Measurements from ENCODE around the gene SHFL.

SHFL gene

DNA sequence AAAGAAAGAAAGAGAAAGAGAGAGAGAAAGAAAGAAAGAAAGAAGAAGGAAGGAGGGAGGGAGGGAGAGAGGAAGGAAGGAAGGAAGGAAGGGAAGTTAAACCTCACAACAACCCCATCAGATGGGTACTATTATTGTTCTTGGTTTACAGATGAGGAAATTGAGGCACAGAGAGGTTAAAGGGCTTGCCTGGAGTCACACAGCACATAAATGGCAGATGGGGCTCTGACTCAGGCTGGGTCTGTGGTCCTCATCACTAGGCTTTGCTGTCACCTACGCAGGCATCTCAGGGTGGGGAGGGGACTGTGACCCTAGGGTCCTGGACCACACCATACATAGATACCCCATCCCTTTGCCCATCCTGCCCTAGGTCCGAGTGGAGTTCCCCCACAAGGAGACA is 36.5 kb upstream of the SHFL start:
- TF ChIP-seq, protein P1, sequence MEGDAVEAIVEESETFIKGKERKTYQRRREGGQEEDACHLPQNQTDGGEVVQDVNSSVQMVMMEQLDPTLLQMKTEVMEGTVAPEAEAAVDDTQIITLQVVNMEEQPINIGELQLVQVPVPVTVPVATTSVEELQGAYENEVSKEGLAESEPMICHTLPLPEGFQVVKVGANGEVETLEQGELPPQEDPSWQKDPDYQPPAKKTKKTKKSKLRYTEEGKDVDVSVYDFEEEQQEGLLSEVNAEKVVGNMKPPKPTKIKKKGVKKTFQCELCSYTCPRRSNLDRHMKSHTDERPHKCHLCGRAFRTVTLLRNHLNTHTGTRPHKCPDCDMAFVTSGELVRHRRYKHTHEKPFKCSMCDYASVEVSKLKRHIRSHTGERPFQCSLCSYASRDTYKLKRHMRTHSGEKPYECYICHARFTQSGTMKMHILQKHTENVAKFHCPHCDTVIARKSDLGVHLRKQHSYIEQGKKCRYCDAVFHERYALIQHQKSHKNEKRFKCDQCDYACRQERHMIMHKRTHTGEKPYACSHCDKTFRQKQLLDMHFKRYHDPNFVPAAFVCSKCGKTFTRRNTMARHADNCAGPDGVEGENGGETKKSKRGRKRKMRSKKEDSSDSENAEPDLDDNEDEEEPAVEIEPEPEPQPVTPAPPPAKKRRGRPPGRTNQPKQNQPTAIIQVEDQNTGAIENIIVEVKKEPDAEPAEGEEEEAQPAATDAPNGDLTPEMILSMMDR (IDR thresholded peaks at IDR 0.05; ENCODE audit: extremely low read depth, missing control alignments), result no peak
- DNase-seq (ENCODE audit: low spot score), result no peak

DNA sequence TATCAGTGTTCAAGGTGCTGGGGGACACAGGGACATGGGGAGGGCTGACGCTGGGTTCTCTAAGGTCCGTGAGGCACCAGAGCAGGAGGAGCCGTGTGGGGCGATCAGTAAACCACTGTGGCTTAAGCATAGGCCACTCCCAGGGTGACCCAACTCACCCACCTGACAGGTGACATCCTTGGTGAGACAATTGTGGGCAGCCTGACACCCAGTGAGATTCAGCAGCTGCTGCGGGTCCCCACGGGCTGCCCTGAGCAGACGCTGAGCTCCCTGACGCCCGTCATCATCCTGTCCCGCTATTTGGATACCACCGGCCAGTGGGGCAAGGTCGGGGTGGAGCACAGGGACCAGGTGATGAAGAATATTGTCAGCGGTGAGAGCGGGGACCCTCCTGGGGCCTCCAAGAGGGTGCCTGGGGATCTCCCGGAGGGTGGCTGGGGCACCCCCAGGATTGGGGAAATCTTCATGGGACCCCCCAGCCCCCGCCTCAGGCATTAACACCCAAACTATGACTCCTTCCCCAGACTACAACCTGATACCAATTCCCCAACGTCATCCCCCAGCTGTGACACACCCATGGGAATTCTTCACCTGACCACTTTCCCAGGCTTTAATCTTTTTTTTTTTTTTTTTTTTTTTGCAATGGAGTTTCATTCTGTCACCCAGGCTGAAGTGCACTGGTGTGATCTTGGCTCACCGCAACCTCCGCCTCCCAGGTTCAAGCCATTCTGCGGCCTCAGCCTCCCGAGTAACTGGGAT is 33.3 kb upstream of the SHFL start:
- TF ChIP-seq, protein P1 (IDR thresholded peaks at IDR 0.05; ENCODE audit: extremely low read depth, missing control alignments), result no peak
- no peak for DNase-seq (ENCODE audit: low spot score)

DNA sequence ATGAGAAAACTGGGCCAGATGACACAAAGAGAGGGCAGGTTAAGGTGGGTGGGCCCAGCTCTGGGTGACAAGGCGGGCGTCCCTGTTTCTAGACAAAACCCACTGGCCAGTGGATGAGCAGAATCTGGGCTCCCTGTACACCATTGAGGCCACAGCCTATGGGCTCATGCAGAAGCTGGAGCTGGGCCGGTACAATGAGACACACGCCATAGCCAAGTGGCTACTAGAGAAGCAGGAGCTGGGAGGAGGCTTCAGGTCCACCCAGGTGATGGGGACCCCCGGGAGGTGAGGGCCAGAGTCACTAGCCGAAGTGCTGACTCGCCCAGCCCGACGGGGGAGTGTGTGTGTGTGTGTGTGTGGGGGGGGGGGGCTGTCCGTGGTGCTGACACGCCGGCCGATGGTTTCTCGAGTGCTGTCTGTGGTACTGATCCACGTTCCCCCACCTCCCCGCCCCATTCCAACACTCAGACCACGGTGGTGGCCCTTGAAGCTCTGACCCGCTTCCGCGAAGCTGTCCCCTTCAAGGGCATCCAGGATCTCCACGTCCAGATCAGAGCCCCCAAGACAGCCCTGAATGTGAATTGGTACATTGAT is 24.3 kb upstream of the SHFL start:
- DNase-seq (ENCODE audit: low spot score), result no peak

DNA sequence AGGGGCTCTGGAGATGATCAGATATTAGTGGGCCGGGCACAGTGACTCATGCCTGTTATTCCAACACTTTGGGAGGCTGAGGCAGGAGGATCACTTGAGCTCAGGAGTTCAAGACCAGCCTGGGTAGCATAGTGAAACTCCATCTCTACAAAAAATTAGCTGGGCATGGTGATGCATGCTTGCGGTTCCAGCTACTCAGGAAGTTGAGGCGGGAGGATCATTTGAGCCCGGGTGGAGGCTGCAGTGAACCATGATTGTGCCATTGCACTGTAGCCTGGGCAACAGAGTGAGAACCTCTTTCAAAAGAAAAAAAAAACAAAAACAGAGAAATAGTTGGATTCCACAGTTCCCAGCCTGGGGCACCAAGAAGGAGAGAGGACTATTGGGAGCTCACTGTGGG is 17.9 kb upstream of the SHFL start:
- TF ChIP-seq, protein P1 (IDR thresholded peaks at IDR 0.05; ENCODE audit: extremely low read depth, missing control alignments), result no peak
- no peak for DNase-seq (ENCODE audit: low spot score)

More for the DNA sequence above, 24.3 kb upstream of the SHFL start:
- TF ChIP-seq, protein P1 (IDR thresholded peaks at IDR 0.05; ENCODE audit: extremely low read depth, missing control alignments), result no peak

DNA sequence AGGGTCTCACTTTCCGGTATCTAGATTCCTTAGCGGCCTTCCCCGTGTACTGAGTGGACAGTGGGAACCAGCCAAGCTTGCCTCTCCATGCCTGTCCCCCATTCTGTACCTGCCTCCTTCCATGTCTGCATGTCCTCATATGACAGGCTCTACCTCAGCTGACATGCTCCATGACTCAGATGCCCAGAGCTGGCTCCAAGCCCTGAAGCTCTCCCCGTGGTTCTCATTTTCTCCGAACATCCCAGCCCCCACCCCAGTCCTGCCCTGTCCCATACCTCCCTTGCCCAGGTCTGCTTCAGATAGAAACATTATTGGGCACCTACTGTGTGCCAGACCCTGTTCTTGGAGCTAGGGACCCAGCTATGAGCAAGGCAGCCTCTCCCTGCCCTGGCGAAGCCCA is 17.1 kb upstream of the SHFL start:
- DNase-seq (ENCODE audit: low spot score), result no peak
- TF ChIP-seq, protein P1 (IDR thresholded peaks at IDR 0.05; ENCODE audit: extremely low read depth, missing control alignments), result no peak

DNA sequence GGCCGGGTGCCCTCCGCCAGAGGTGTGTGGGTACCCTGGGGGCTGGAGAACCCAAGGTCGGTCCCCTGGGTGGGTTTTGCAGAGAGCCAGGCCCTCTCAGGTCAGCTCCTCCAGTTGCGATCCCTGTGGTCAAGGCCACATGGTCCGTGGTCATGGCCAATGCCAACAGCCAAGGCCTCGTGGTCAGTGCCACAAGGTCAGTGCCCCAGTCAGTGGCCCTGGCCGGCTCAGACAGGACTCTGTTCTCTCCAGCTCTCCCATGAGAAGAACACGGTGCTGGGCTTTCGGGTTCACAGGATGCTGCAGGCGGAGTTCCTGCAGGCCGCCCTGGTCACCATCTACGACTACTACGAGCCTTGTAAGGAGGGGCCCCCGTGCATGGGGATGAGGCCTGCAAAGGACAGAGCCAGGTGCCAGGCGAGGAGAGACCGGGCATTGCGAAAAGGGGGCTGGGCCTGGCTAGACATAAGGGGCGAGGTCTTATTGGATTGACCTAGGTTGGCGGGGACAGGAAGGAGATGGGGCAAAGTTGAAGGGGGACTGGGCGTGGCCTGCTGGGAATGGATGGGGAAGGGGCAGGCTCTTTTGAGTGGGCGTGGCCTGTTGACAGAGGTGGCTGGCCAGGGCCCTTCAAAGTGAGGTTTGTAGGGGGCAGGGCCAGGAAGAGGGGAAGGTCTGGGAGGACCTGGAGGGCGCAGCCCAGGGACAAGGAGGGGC is 15.2 kb upstream of the SHFL start:
- no peak for DNase-seq (ENCODE audit: low spot score)
- TF ChIP-seq, protein P1 (IDR thresholded peaks at IDR 0.05; ENCODE audit: extremely low read depth, missing control alignments), result no peak

DNA sequence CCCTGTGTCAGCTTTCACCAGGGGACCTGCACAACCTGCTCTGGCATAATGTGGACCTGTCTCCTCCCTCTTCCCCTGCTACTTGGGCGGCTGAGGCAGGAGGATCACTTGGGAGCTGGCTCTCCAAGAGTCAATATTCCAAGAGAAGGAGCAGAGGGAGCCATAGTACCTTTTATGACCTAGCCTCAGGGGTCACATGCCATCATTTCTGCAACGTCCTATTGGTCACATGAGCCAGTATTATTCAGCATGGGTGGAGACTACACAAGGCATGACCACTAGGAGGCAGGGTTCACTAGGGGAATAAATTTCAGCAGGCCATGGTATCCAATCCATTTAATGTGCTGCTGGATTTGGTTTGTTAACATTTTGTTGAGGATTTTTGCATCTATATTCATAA is 12.0 kb upstream of the SHFL start:
- TF ChIP-seq, protein P1 (IDR thresholded peaks at IDR 0.05; ENCODE audit: extremely low read depth, missing control alignments), result peak; percentile 16
- no peak for DNase-seq (ENCODE audit: low spot score)

Measured in GM20000 (cell line).